Activated CD4-positive, CD25-positive, alpha-beta regulatory T cell treated with anti-CD3 and anti-CD28 coated beads, Interleukin-2, amount 50 U/mL, for 24 hours (primary cell): ENCODE data around the gene ADAP1.
"Not testable (repeated sequence)": the region's sequence is repeated elsewhere in the genome, so short reads cannot be mapped to it uniquely, and the experiment has no call there.

Experiments
- ATAC-seq, 2 donors: fragments of 150-1000 bp; cut with Tn5 transposase; one replicate each; pipeline ENCODE4 v1.10.0; 2021; ENCODE audit warnings: mild to moderate bottlenecking in 1 of 2, moderate library complexity in 1 of 2

Gene ADAP1

GRCh38 chr7:954330-955238 lies at the start of gene ADAP1:
Gene ADAP1, minus strand, starts transcription at chr7:954680. Its CDS starts 203 bp downstream, at chr7:954477.
- peak; percentile 84 to 87 for ATAC-seq

GRCh38 chr7:1002445-1002844 lies 48.0 kb upstream of the ADAP1 start:
- ATAC-seq: not testable (repeated sequence)

GRCh38 chr7:1002026-1002425 lies 47.5 kb upstream of the ADAP1 start:
- ATAC-seq: not testable (repeated sequence)

- ATAC-seq: not testable (repeated sequence)
Measured at GRCh38 chr7:1001069-1001770, 46.7 kb upstream of the ADAP1 start.

- no peak for ATAC-seq
Measured at GRCh38 chr7:999941-1000935, 45.8 kb upstream of the ADAP1 start.

- ATAC-seq: no peak
Measured at GRCh38 chr7:999149-999879, 44.8 kb upstream of the ADAP1 start.

GRCh38 chr7:997404-998395 lies 43.2 kb upstream of the ADAP1 start:
- no peak for ATAC-seq

- no peak for ATAC-seq
Measured at GRCh38 chr7:996079-996872, 41.8 kb upstream of the ADAP1 start.

GRCh38 chr7:995571-995970 lies 41.1 kb upstream of the ADAP1 start:
- no peak for ATAC-seq

- ATAC-seq: no peak
Measured at GRCh38 chr7:994592-995308, 40.3 kb upstream of the ADAP1 start.

- peak; percentile 99 for ATAC-seq
Measured at GRCh38 chr7:992709-993607, 38.5 kb upstream of the ADAP1 start.

GRCh38 chr7:991729-992656 lies 37.5 kb upstream of the ADAP1 start:
- no peak for ATAC-seq

GRCh38 chr7:990933-991728 lies 36.7 kb upstream of the ADAP1 start:
- ATAC-seq: no peak

GRCh38 chr7:990352-990932 lies 36.0 kb upstream of the ADAP1 start:
- ATAC-seq: no peak

GRCh38 chr7:988963-989529 lies 34.6 kb upstream of the ADAP1 start:
- no peak for ATAC-seq
